Measurements from ENCODE around the gene CARMIL1. TPM values are rescaled to one million over a fixed set of nuclear protein-coding genes. Genes with fewer than 3 reads are reported as not detected.

The CARMIL1 gene
- total RNA-seq, 1 donor from 2014 or later, result 19.1 TPM

DNA sequence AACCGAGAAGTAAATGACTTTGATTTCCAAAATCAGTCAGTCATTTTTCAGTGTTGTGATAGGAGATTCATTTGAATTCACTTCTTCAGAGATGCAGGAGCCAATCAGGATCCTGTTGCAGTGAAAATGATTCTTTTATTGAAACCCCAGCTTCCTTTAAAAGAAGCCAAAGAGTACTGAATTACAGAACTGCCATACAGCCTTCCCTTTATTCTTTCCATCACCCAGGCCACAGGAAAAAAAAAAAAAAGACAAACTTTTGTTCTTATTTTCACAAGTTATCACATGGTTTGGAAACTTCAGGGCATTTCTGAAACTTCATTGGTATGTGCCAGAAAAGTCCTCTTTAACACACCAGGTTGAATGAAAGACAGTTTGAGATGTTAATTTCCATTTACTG lies 1.8 kb upstream of the CARMIL1 start:
- H3K27me3 Mint-ChIP-seq (ENCODE audit: low read depth, unreplicated experiment), result no peaks in the 10 kb centered on the region
- Histone ChIP-seq H3K9me3 (ENCODE audit: insufficient read depth, low read depth, low read length) (no peaks in the 10 kb centered on the region), H3K4me2 (ENCODE audit: low read length) (no peak overlapping the region), H3K4me3 (ENCODE audit: insufficient read depth, low read depth, low read length) (no peak overlapping the region), H2AFZ (ENCODE audit: low read depth, low read length) (no peak overlapping the region), H3K9ac (ENCODE audit: low read length) (no peak overlapping the region), H3K36me3 (ENCODE audit: insufficient read depth, low read length) (no peaks in the 10 kb centered on the region), H3K4me1 (ENCODE audit: insufficient read depth, low read length) (peaks cover 15% of the 10 kb centered on the region), H3K27ac (ENCODE audit: low read depth, low read length) (no peak overlapping the region), H3K27me3 (ENCODE audit: insufficient read depth, low read length) (no peaks in the 10 kb centered on the region), H3K79me2 (ENCODE audit: insufficient read depth, low read length) (no peaks in the 10 kb centered on the region), H4K20me1 (ENCODE audit: insufficient read depth, low read length) (no peaks in the 10 kb centered on the region)
- no peak for TF ChIP-seq EZH2 (IDR thresholded peaks at IDR 0.05; ENCODE audit: insufficient read depth, low read length)
- TF ChIP-seq, protein P1, sequence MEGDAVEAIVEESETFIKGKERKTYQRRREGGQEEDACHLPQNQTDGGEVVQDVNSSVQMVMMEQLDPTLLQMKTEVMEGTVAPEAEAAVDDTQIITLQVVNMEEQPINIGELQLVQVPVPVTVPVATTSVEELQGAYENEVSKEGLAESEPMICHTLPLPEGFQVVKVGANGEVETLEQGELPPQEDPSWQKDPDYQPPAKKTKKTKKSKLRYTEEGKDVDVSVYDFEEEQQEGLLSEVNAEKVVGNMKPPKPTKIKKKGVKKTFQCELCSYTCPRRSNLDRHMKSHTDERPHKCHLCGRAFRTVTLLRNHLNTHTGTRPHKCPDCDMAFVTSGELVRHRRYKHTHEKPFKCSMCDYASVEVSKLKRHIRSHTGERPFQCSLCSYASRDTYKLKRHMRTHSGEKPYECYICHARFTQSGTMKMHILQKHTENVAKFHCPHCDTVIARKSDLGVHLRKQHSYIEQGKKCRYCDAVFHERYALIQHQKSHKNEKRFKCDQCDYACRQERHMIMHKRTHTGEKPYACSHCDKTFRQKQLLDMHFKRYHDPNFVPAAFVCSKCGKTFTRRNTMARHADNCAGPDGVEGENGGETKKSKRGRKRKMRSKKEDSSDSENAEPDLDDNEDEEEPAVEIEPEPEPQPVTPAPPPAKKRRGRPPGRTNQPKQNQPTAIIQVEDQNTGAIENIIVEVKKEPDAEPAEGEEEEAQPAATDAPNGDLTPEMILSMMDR (IDR thresholded peaks at IDR 0.05; ENCODE audit: insufficient read depth, low read depth, low read length), result no peak
- no peaks in the 10 kb centered on the region for H3K36me3 Mint-ChIP-seq (ENCODE audit: low read depth, unreplicated experiment)
- FAIRE-seq (no peak), DNase-seq (ENCODE audit: low read depth) (no peak)
- H3K4me3 Mint-ChIP-seq (ENCODE audit: unreplicated experiment), result no peak overlapping the region
- H3K9me3 Mint-ChIP-seq (ENCODE audit: unreplicated experiment), result no peaks in the 10 kb centered on the region
- H3K4me1 Mint-ChIP-seq (ENCODE audit: low read depth, unreplicated experiment), result peaks cover 12% of the 10 kb centered on the region
- no peak overlapping the region for H3K27ac Mint-ChIP-seq (ENCODE audit: unreplicated experiment)

DNA sequence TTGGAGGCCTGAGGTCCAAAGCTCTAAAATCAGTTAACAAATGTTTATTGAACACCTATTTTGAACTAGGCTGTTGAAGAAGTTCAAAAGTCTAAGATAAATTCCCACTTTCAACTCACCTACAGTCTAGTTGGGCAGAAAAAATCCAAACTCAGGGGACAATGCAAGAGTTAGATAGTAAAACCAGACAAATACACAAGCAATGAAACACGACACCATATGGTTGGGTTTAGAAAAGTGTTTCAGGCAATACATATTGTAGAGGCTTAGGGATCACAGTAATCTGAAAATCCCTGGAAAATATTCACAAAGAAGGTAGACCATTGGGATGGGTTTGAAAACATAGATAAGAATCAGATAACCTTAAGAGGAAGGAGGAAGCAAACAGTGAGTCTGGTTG lies 1.3 kb upstream of the CARMIL1 start:
- Histone ChIP-seq H3K9ac (ENCODE audit: low read length) (peak overlapping the region; percentile 89), H3K4me3 (ENCODE audit: insufficient read depth, low read depth, low read length) (no peak overlapping the region), H3K9me3 (ENCODE audit: insufficient read depth, low read depth, low read length) (no peaks in the 10 kb centered on the region), H3K79me2 (ENCODE audit: insufficient read depth, low read length) (no peaks in the 10 kb centered on the region), H3K4me2 (ENCODE audit: low read length) (peak overlapping the region; percentile 100), H3K27ac (ENCODE audit: low read depth, low read length) (no peak overlapping the region), H2AFZ (ENCODE audit: low read depth, low read length) (no peak overlapping the region), H3K4me1 (ENCODE audit: insufficient read depth, low read length) (peaks cover 15% of the 10 kb centered on the region), H3K36me3 (ENCODE audit: insufficient read depth, low read length) (no peaks in the 10 kb centered on the region), H3K27me3 (ENCODE audit: insufficient read depth, low read length) (no peaks in the 10 kb centered on the region), H4K20me1 (ENCODE audit: insufficient read depth, low read length) (no peaks in the 10 kb centered on the region)
- Mint-ChIP-seq H3K27ac (ENCODE audit: unreplicated experiment) (peak overlapping the region; percentile 12), H3K27me3 (ENCODE audit: low read depth, unreplicated experiment) (no peaks in the 10 kb centered on the region), H3K9me3 (ENCODE audit: unreplicated experiment) (no peaks in the 10 kb centered on the region), H3K36me3 (ENCODE audit: low read depth, unreplicated experiment) (no peaks in the 10 kb centered on the region), H3K4me3 (ENCODE audit: unreplicated experiment) (peak overlapping the region; percentile 93), H3K4me1 (ENCODE audit: low read depth, unreplicated experiment) (peaks cover 12% of the 10 kb centered on the region)
- TF ChIP-seq, protein P1 (IDR thresholded peaks at IDR 0.05; ENCODE audit: insufficient read depth, low read depth, low read length), result no peak
- no peak for TF ChIP-seq EZH2 (IDR thresholded peaks at IDR 0.05; ENCODE audit: insufficient read depth, low read length)
- FAIRE-seq (no peak), DNase-seq (ENCODE audit: low read depth) (no peak)

DNA sequence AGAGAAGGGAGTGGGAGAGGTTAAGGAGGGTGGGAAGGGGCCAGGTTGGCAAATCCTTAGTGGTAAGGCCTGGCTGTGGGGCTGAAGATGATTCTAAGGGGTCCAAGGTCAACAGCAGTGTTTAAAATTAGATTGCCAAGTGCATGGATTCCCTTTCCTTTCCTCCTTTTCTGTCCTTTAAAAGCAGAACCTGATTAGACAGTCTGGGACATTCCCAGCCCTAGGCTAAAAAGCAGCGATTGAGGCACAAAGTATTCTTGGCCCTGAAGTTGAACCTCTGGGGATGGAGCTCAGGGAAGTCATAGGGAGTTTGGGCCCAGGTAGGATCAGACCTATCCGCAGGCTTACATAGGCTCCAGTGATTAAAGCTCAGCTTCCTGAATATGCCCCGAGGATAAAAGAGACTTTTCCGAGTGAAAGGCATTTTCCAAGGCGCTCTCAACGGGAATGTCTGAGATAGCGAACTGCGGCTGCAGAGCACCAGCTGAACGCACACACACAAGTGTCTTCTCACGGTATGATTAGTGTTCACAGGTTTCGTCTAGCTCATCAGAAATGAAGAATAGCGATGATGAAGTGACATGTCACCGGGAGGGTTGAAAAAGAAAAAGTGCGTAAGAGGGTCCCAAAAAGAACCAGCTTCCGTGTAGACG lies 787 bp upstream of the CARMIL1 start:
- Histone ChIP-seq H3K9me3 (ENCODE audit: insufficient read depth, low read depth, low read length) (no peaks in the 10 kb centered on the region), H2AFZ (ENCODE audit: low read depth, low read length) (peak overlapping the region; percentile 95), H3K9ac (ENCODE audit: low read length) (peak overlapping the region; percentile 89), H3K4me1 (ENCODE audit: insufficient read depth, low read length) (peaks cover 15% of the 10 kb centered on the region), H3K4me2 (ENCODE audit: low read length) (peak overlapping the region; percentile 100), H3K27ac (ENCODE audit: low read depth, low read length) (no peak overlapping the region), H4K20me1 (ENCODE audit: insufficient read depth, low read length) (no peaks in the 10 kb centered on the region), H3K4me3 (ENCODE audit: insufficient read depth, low read depth, low read length) (peak overlapping the region; percentile 82), H3K27me3 (ENCODE audit: insufficient read depth, low read length) (no peaks in the 10 kb centered on the region), H3K36me3 (ENCODE audit: insufficient read depth, low read length) (no peaks in the 10 kb centered on the region), H3K79me2 (ENCODE audit: insufficient read depth, low read length) (no peaks in the 10 kb centered on the region)
- no peaks in the 10 kb centered on the region for H3K36me3 Mint-ChIP-seq (ENCODE audit: low read depth, unreplicated experiment)
- peaks cover 12% of the 10 kb centered on the region for H3K4me1 Mint-ChIP-seq (ENCODE audit: low read depth, unreplicated experiment)
- H3K9me3 Mint-ChIP-seq (ENCODE audit: unreplicated experiment), result no peaks in the 10 kb centered on the region
- peak overlapping the region; percentile 93 for H3K4me3 Mint-ChIP-seq (ENCODE audit: unreplicated experiment)
- peak; percentile 32 for DNase-seq (ENCODE audit: low read depth)
- peak overlapping the region; percentile 67 for H3K27ac Mint-ChIP-seq (ENCODE audit: unreplicated experiment)
- no peak for TF ChIP-seq EZH2 (IDR thresholded peaks at IDR 0.05; ENCODE audit: insufficient read depth, low read length)
- TF ChIP-seq, protein P1 (IDR thresholded peaks at IDR 0.05; ENCODE audit: insufficient read depth, low read depth, low read length), result no peak
- no peaks in the 10 kb centered on the region for H3K27me3 Mint-ChIP-seq (ENCODE audit: low read depth, unreplicated experiment)
- FAIRE-seq, result no peak

Data from astrocyte (in vitro differentiated cells and primary cell).